HEK293 (cell line): ENCODE data around the gene NT5DC3.

Experiments used
- CTCF ChIP-seq: fragments of 450-650 bp; formaldehyde crosslinking; IDR thresholded peaks from 2 replicates; pipeline ENCODE4 v1.5.1; 2016; ENCODE audit warnings: missing biosample characterization, missing genetic modification characterization
- ZBTB8A ChIP-seq: fragments of 450-650 bp; formaldehyde crosslinking; IDR thresholded peaks from 2 replicates; pipeline ENCODE4 v1.5.1; 2016; ENCODE audit warnings: missing biosample characterization, missing genetic modification characterization
- ZNF132 ChIP-seq: fragments of 450-650 bp; formaldehyde crosslinking; IDR thresholded peaks from 2 replicates; pipeline ENCODE4 v1.5.1; 2017; ENCODE audit warnings: missing biosample characterization, missing genetic modification characterization, borderline replicate concordance
- ZNF266 ChIP-seq: fragments of 450-650 bp; formaldehyde crosslinking; IDR thresholded peaks from 2 replicates; pipeline ENCODE4 v1.5.1; 2016; ENCODE audit warnings: missing biosample characterization, missing genetic modification characterization, low read depth
- ZNF501 ChIP-seq: fragments of 450-650 bp; formaldehyde crosslinking; IDR thresholded peaks from 2 replicates; pipeline ENCODE4 v1.5.1; 2016; ENCODE audit warnings: missing biosample characterization, missing genetic modification characterization
- ZNF701 ChIP-seq: fragments of 450-650 bp; formaldehyde crosslinking; IDR thresholded peaks from 2 replicates; pipeline ENCODE4 v1.5.1; 2016; ENCODE audit warnings: missing biosample characterization, missing genetic modification characterization
- ZNF76 ChIP-seq: fragments of 450-650 bp; formaldehyde crosslinking; IDR thresholded peaks from 2 replicates; pipeline ENCODE4; 2016; ENCODE audit warnings: low read depth, missing biosample characterization, missing genetic modification characterization, borderline replicate concordance

GRCh38 chr12:103727638-103728037, 113.4 kb downstream of the NT5DC3 start:
- TF ChIP-seq ZBTB8A (tag by site-specific recombination): no peak
- TF ChIP-seq ZNF76 (tag by site-specific recombination): no peak
- no peak for TF ChIP-seq CTCF
- no peak for TF ChIP-seq ZNF501 (tag by site-specific recombination)
- no peak for TF ChIP-seq ZNF132 (tag by site-specific recombination)
- no peak for TF ChIP-seq ZNF266 (tag by site-specific recombination)
- TF ChIP-seq ZNF701 (tag by site-specific recombination): no peak
